IPS-18a (cell line): Measurements from ENCODE around the gene ATF7IP2.

Experiments
- H3K27ac ChIP-seq: one replicate; pipeline ENCODE4 v1.5.1; 2013; ENCODE audit warnings: low read length
- H3K27me3 ChIP-seq: one replicate; pipeline ENCODE4 v1.6.1; 2013; ENCODE audit warnings: mild to moderate bottlenecking, low read length; ENCODE audit not compliant: control insufficient read depth, insufficient read depth
- H3K36me3 ChIP-seq: one replicate; pipeline ENCODE4 v1.6.1; 2013; ENCODE audit warnings: low read depth, low read length; ENCODE audit not compliant: control insufficient read depth
- H3K4me1 ChIP-seq: one replicate; pipeline ENCODE4 v1.6.1; 2013; ENCODE audit warnings: low read depth, low read length; ENCODE audit not compliant: control insufficient read depth
- H3K4me3 ChIP-seq: one replicate; pipeline ENCODE4 v1.5.1; 2013; ENCODE audit warnings: low read length
- H3K9ac ChIP-seq: one replicate; pipeline ENCODE4 v1.6.1; 2013; ENCODE audit warnings: mild to moderate bottlenecking, low read length, moderate library complexity
- H3K9me3 ChIP-seq: one replicate; pipeline ENCODE4 v1.6.1; 2013; ENCODE audit warnings: low read depth, low read length; ENCODE audit not compliant: control insufficient read depth

The ATF7IP2 gene

GRCh38 chr16:10519929-10520868, 134.3 kb downstream of the ATF7IP2 start:
- Histone ChIP-seq H3K4me1 (no peaks in the 10 kb centered on the region), H3K4me3 (no peak overlapping the region), H3K9ac (no peak overlapping the region), H3K36me3 (no peaks in the 10 kb centered on the region), H3K27ac (no peak overlapping the region), H3K9me3 (no peaks in the 10 kb centered on the region), H3K27me3 (no peaks in the 10 kb centered on the region)

- no peaks in the 10 kb centered on the region for H3K27me3 ChIP-seq
- H3K4me3 ChIP-seq = no peak overlapping the region
- H3K27ac ChIP-seq = no peak overlapping the region
- no peaks in the 10 kb centered on the region for H3K9me3 ChIP-seq
- no peaks in the 10 kb centered on the region for H3K4me1 ChIP-seq
- no peaks in the 10 kb centered on the region for H3K36me3 ChIP-seq
- no peak overlapping the region for H3K9ac ChIP-seq
Measured at GRCh38 chr16:10520869-10521578, 135.2 kb downstream of the ATF7IP2 start.

DNA sequence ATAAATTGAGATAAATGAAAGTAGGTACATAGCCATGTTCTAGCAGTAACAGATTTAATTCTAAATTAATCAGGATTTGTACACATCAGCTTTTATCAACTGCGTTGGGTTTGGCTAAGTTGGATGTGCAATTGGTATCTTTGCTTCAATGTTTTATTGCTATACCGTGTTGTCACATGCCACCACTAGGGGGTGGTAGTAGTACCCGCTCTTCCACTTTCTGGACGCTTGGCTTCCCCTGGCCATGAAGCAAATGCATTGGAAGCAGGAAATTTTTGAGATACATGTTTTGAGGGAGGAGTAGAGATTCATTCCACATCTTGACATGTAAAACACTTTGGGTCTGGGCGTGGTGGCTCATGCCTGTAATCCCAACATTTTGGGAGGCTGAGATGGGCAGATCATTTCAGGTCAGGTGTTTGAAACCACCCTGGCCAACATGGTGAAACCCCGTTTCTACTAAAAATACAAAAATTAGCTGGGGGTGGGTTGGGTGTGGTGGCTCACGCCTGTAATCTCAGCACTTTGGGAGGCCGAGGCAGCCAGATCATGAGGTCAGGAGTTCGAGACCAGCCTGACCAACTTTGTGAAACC, 135.9 kb downstream of the ATF7IP2 start:
- Histone ChIP-seq H3K36me3 (no peaks in the 10 kb centered on the region), H3K4me1 (no peaks in the 10 kb centered on the region), H3K27ac (no peak overlapping the region), H3K27me3 (no peaks in the 10 kb centered on the region), H3K9me3 (no peaks in the 10 kb centered on the region), H3K4me3 (no peak overlapping the region), H3K9ac (no peak overlapping the region)

DNA sequence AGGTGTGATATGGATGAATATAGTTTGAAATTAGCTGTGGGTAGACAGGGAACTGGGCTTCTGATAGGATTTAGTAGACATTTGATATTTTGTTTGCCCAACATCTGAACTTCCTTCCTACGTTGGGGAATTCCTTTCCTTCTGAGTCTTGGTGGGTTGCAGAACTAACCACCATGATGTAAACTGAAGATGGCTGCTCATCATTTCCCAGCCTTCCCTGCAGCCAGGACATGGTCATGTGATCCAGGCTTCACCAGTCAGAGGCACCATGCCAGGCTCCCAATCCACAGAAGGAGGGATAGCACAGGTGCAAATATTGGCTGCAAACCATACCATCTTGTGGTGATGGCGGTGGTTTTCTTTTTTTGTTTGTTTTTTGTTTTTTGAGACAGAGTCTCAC, 137.1 kb downstream of the ATF7IP2 start:
- H3K4me3 ChIP-seq = no peak overlapping the region
- H3K9ac ChIP-seq = no peak overlapping the region
- no peaks in the 10 kb centered on the region for H3K9me3 ChIP-seq
- H3K36me3 ChIP-seq = no peaks in the 10 kb centered on the region
- no peaks in the 10 kb centered on the region for H3K27me3 ChIP-seq
- no peaks in the 10 kb centered on the region for H3K4me1 ChIP-seq
- no peak overlapping the region for H3K27ac ChIP-seq

GRCh38 chr16:10525214-10525825, 139.5 kb downstream of the ATF7IP2 start:
- H3K4me1 ChIP-seq = no peaks in the 10 kb centered on the region
- no peak overlapping the region for H3K9ac ChIP-seq
- no peaks in the 10 kb centered on the region for H3K36me3 ChIP-seq
- H3K27me3 ChIP-seq = no peaks in the 10 kb centered on the region
- no peak overlapping the region for H3K27ac ChIP-seq
- no peaks in the 10 kb centered on the region for H3K9me3 ChIP-seq
- H3K4me3 ChIP-seq = no peak overlapping the region

- Histone ChIP-seq H3K9ac (no peak overlapping the region), H3K4me3 (no peak overlapping the region), H3K36me3 (no peaks in the 10 kb centered on the region), H3K27ac (no peak overlapping the region), H3K9me3 (no peaks in the 10 kb centered on the region), H3K4me1 (no peaks in the 10 kb centered on the region), H3K27me3 (no peaks in the 10 kb centered on the region)
Measured at GRCh38 chr16:10526962-10527361, 141.1 kb downstream of the ATF7IP2 start.

DNA sequence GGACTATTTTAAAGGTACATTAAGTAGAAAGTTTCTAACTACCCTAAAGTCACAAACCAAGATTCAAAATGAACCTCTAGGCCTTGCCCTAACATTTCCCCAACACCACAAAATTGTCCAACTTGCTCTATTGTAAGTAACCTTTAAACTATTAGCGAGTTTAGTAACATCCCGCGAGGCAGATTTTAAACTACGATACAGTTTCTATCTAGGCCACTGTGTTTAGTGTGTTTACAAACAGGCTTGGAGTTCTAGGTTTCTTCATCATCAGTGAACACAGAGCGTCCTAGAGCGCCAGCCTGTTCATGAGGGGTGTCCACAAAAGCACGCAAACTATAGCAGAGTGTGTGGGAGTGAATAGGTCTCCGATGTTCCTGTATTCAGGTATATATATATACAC, 142.8 kb downstream of the ATF7IP2 start:
- Histone ChIP-seq H3K4me1 (no peaks in the 10 kb centered on the region), H3K27me3 (no peaks in the 10 kb centered on the region), H3K36me3 (no peaks in the 10 kb centered on the region), H3K9ac (no peak overlapping the region), H3K9me3 (no peaks in the 10 kb centered on the region), H3K27ac (no peak overlapping the region), H3K4me3 (no peak overlapping the region)

DNA sequence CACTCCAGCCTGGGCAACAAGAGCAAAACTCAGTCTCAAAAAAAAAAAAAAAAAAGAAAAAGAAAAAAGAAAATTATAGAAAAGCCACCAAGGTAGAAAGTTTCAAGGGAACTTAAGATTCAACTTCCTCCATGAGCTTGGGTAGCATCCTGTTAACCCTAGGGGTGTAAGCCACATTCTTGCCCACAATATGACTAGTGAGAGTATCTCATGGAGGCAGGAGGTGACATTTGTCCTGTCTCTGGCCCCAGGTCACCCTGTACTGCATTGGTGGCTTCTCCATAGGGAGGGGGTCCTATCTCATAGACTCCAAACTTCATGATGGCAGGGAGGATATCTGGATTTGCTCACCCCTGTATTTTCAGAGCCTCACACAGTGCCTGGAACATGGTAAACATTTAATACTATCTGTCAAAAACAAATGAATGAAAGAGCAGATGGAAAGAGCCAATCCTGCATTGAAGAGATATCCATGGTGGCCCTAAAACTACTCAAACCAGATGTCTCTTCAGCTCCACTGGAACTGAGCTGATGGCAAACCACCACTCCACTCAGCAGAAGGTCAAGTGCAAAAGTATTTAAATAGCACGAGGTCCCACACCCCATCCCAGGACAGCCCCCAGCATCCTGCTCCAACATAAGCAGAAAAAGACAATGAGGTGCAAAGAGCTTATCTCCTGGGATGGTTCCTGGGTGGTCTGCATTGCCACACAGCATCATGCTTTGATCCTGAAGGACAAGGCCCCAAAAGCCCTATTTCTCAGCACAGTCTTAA, 144.2 kb downstream of the ATF7IP2 start:
- Histone ChIP-seq H3K36me3 (no peaks in the 10 kb centered on the region), H3K4me3 (no peak overlapping the region), H3K9me3 (no peaks in the 10 kb centered on the region), H3K4me1 (no peaks in the 10 kb centered on the region), H3K27ac (no peak overlapping the region), H3K27me3 (no peaks in the 10 kb centered on the region), H3K9ac (no peak overlapping the region)

DNA sequence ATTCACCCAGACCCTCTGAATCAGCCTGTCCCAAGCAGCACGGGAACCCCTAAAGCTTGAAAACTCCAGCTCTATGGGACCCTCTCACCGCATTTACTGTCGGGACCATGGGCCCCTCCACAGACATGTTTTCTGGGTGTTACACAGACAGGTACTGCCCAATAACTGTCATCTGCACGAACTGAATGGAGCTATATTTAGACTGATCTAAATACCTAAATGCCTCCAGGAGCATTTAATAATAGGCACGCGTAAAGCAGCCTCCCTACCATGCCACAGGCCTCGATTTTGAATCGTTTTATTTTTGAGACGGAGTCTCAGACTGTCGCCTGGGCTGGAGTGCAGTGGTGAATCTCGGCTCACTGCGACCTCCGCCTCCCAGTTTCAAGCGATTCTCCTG, 144.8 kb downstream of the ATF7IP2 start:
- H3K9me3 ChIP-seq = no peaks in the 10 kb centered on the region

DNA sequence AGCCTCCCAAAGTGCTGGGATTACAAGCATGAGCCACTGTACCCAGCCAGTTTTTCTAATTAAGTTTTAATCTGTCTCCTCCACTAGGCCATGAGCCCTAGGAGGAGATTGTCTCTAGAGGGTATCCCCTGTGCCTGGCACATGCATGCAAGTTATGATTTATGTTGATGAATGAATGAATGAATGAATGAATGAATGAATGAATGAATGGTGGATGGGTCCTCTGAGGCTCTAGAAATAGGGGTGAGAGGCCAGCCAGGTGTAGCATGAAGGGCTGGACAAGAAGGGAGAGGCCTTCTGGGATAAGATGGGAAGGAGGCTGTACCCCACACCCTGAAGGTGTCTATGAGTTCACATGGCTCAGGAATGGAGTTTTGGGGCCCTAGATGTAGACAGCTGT, 145.7 kb downstream of the ATF7IP2 start:
- no peaks in the 10 kb centered on the region for H3K9me3 ChIP-seq
- H3K27me3 ChIP-seq = no peaks in the 10 kb centered on the region
- no peak overlapping the region for H3K9ac ChIP-seq
- H3K4me3 ChIP-seq = no peak overlapping the region
- no peaks in the 10 kb centered on the region for H3K4me1 ChIP-seq
- H3K27ac ChIP-seq = no peak overlapping the region
- no peaks in the 10 kb centered on the region for H3K36me3 ChIP-seq

More for the DNA sequence above, 144.8 kb downstream of the ATF7IP2 start:
- Histone ChIP-seq H3K9ac (no peak overlapping the region), H3K27me3 (no peaks in the 10 kb centered on the region), H3K36me3 (no peaks in the 10 kb centered on the region), H3K4me1 (no peaks in the 10 kb centered on the region), H3K27ac (no peak overlapping the region), H3K4me3 (no peak overlapping the region)
